Endodermal cell (in vitro differentiated cells): ENCODE measurements around the gene MRPS12. TPM values are rescaled to one million over a fixed set of nuclear protein-coding genes. Genes with fewer than 3 reads are reported as not detected.

Experiments used
- DNase-seq: peaks from one replicate; pipeline ENCODE4 v3.0.0-alpha.2; 2017
- H3K27ac ChIP-seq: 2 replicates; pipeline ENCODE4 v1.5.1; 2013; ENCODE audit warnings: mild to moderate bottlenecking, low read depth, low read length, moderate library complexity
- H3K27me3 ChIP-seq: 2 replicates; pipeline ENCODE4 v1.6.1; 2013; ENCODE audit warnings: mild to moderate bottlenecking, low read length, moderate library complexity; ENCODE audit not compliant: insufficient read depth, control insufficient read depth, poor library complexity, severe bottlenecking
- H3K36me3 ChIP-seq: 2 replicates; pipeline ENCODE4 v1.7.0; 2013; ENCODE audit warnings: mild to moderate bottlenecking, low read length, moderate library complexity; ENCODE audit not compliant: control insufficient read depth, insufficient read depth
- H3K4me1 ChIP-seq: one replicate; pipeline ENCODE4 v1.7.0; 2013; ENCODE audit warnings: low read length; ENCODE audit not compliant: control insufficient read depth, insufficient read depth
- H3K4me3 ChIP-seq: 2 replicates; pipeline ENCODE4 v1.5.1; 2013; ENCODE audit warnings: mild to moderate bottlenecking, low read length, moderate library complexity
- H3K9ac ChIP-seq: 2 replicates; pipeline ENCODE4 v1.6.1; 2013; ENCODE audit warnings: mild to moderate bottlenecking, low read length, moderate library complexity; ENCODE audit not compliant: poor library complexity, severe bottlenecking; ENCODE audit errors: extremely low read depth
- H3K9me3 ChIP-seq: 2 replicates; pipeline ENCODE4 v1.6.1; 2013; ENCODE audit warnings: mild to moderate bottlenecking, low read length, moderate library complexity; ENCODE audit not compliant: control insufficient read depth
- H3K27ac Mint-ChIP-seq: 2 replicates; pipeline ENCODE4 v1.8.0; 2020; ENCODE audit warnings: mixed read lengths
- H3K27me3 Mint-ChIP-seq: 2 replicates; pipeline ENCODE4 v1.8.0; 2021; ENCODE audit warnings: mild to moderate bottlenecking, mixed read lengths; ENCODE audit not compliant: insufficient read depth
- H3K36me3 Mint-ChIP-seq: 2 replicates; pipeline ENCODE4 v1.8.0; 2020; ENCODE audit warnings: low read depth, mixed read lengths
- H3K4me1 Mint-ChIP-seq: 2 replicates; pipeline ENCODE4 v1.8.0; 2020; ENCODE audit warnings: mixed read lengths
- H3K4me3 Mint-ChIP-seq: 2 replicates; pipeline ENCODE4 v1.8.0; 2020; ENCODE audit warnings: mild to moderate bottlenecking, moderate library complexity, mixed read lengths
- H3K9me3 Mint-ChIP-seq: 2 replicates; pipeline ENCODE4 v1.8.0; 2020; ENCODE audit warnings: mild to moderate bottlenecking, mixed read lengths
- CTCF ChIP-seq: fragments of 200-600 bp; sonication (generic); conservative IDR thresholded peaks from 2 replicates; pipeline ENCODE4 v1.5.0; 2021; ENCODE audit warnings: antibody characterized with exemption, mild to moderate bottlenecking
- WGBS, 2 experiments: methylation state at CpG; one replicate each; pipeline versions ENCODE4 v1.1.5 to v1.1.7; 2013; ENCODE audit warnings: missing lambda C conversion rate in 2 of 2, mixed read lengths in 1 of 2; ENCODE audit not compliant: insufficient coverage in 1 of 2, insufficient read length in 1 of 2; 5-methylcytosine and 5-hydroxymethylcytosine counted together
- total RNA-seq, 2 donors: library from RNA; stranded (reverse); fragmentation: NEBNext Ultra II Directional in 1 of 2; extraction: Animal tissue kit (Norgen Biotek cat#: 25700) in 1 of 2; gene quantifications; 2 replicates in 1 of 2; 3 replicates in 1 of 2; pipeline ENCODE4 v1.2.1, GENCODE V29; 2021

Gene MRPS12
- total RNA-seq, 2 donors from 2014 or later = 37.5 to 38.3 TPM

- H3K27ac Mint-ChIP-seq = no peak overlapping the region
Observed at GRCh38 chr19:38921420-38922274, 9.1 kb upstream of the MRPS12 start.

GRCh38 chr19:38922482-38922881 lies 8.3 kb upstream of the MRPS12 start:
- DNase-seq = no peak
- H3K9ac ChIP-seq = no peak overlapping the region
- no peaks in the 10 kb centered on the region for H3K27me3 ChIP-seq
- no peak for TF ChIP-seq CTCF
- Mint-ChIP-seq H3K27ac (no peak overlapping the region), H3K27me3 (no peaks in the 10 kb centered on the region), H3K4me3 (no peak overlapping the region), H3K36me3 (peaks cover 35% of the 10 kb centered on the region), H3K4me1 (no peaks in the 10 kb centered on the region), H3K9me3 (peaks cover 1% of the 10 kb centered on the region)
- WGBS, 2 experiments = 88 to 98% methylated on average over 4 to 5 of the region's 5 CpGs
- no peak overlapping the region for H3K4me3 ChIP-seq
- H3K4me1 ChIP-seq = no peaks in the 10 kb centered on the region
- peaks cover 32% of the 10 kb centered on the region for H3K36me3 ChIP-seq
- no peak overlapping the region for H3K27ac ChIP-seq
- no peaks in the 10 kb centered on the region for H3K9me3 ChIP-seq

More at GRCh38 chr19:38921420-38922274, 9.1 kb upstream of the MRPS12 start:
- H3K27me3 Mint-ChIP-seq = no peaks in the 10 kb centered on the region
- peaks cover 35% of the 10 kb centered on the region for H3K36me3 Mint-ChIP-seq
- peaks cover 1% of the 10 kb centered on the region for H3K9me3 Mint-ChIP-seq
- H3K27me3 ChIP-seq = no peaks in the 10 kb centered on the region
- no peak for TF ChIP-seq CTCF
- 90 to 93% methylated on average over 12 to 20 of the region's 20 CpGs for WGBS, 2 experiments
- H3K4me3 ChIP-seq = no peak overlapping the region
- no peak overlapping the region for H3K4me3 Mint-ChIP-seq
- H3K9ac ChIP-seq = no peak overlapping the region
- peaks cover 37% of the 10 kb centered on the region for H3K36me3 ChIP-seq
- DNase-seq = peak; percentile 13
- H3K27ac ChIP-seq = no peak overlapping the region
- H3K4me1 Mint-ChIP-seq = no peaks in the 10 kb centered on the region
- no peaks in the 10 kb centered on the region for H3K9me3 ChIP-seq
- H3K4me1 ChIP-seq = no peaks in the 10 kb centered on the region

GRCh38 chr19:38924388-38924787 lies 6.4 kb upstream of the MRPS12 start:
- Mint-ChIP-seq H3K4me1 (no peaks in the 10 kb centered on the region), H3K27me3 (no peaks in the 10 kb centered on the region), H3K36me3 (peaks cover 45% of the 10 kb centered on the region), H3K27ac (no peak overlapping the region), H3K4me3 (no peak overlapping the region), H3K9me3 (peaks cover 1% of the 10 kb centered on the region)
- no peak overlapping the region for H3K9ac ChIP-seq
- H3K27ac ChIP-seq = no peak overlapping the region
- H3K4me3 ChIP-seq = no peak overlapping the region
- WGBS, 2 experiments = 93 to 94% methylated on average over 7 of the region's 7 CpGs
- DNase-seq = no peak
- TF ChIP-seq CTCF = no peak
- H3K9me3 ChIP-seq = no peaks in the 10 kb centered on the region
- no peaks in the 10 kb centered on the region for H3K27me3 ChIP-seq
- no peaks in the 10 kb centered on the region for H3K4me1 ChIP-seq
- peaks cover 36% of the 10 kb centered on the region for H3K36me3 ChIP-seq
